DOHH2 (cell line): ENCODE results near the gene NFKB1.

Source experiments
- H3F3A ChIP-seq: fragments of 200-600 bp; sonication (generic), shearing (Covaris generic); 2 replicates; pipeline ENCODE4 v1.6.0; 2016; ENCODE audit warnings: antibody characterized with exemption, mild to moderate bottlenecking; ENCODE audit not compliant: control insufficient read depth, insufficient read depth
- H3K27ac ChIP-seq: fragments of 200-600 bp; sonication (generic); 2 replicates; pipeline ENCODE4 v1.5.1; 2014; ENCODE audit warnings: low read depth, mild to moderate bottlenecking, low read length, moderate library complexity
- H3K27me3 ChIP-seq: fragments of 200-600 bp; sonication (generic); 2 replicates; pipeline ENCODE4 v1.6.1; 2014; ENCODE audit warnings: mild to moderate bottlenecking, low read length, mixed read lengths; ENCODE audit not compliant: control insufficient read depth
- H3K36me3 ChIP-seq: fragments of 200-600 bp; sonication (generic); 2 replicates; pipeline ENCODE4 v1.6.1; 2014; ENCODE audit warnings: mild to moderate bottlenecking, low read length, moderate library complexity, mixed read lengths; ENCODE audit not compliant: control insufficient read depth
- H3K4me1 ChIP-seq: fragments of 200-600 bp; sonication (generic); 2 replicates; pipeline ENCODE4 v1.6.1; 2014; ENCODE audit warnings: mild to moderate bottlenecking, low read length, mixed read lengths; ENCODE audit not compliant: control insufficient read depth
- H3K4me2 ChIP-seq: fragments of 200-600 bp; sonication (generic); 2 replicates; pipeline ENCODE4 v1.6.0; 2014; ENCODE audit warnings: mild to moderate bottlenecking, low read length, moderate library complexity
- H3K4me3 ChIP-seq: fragments of 200-600 bp; sonication (generic); 2 replicates; pipeline ENCODE4 v1.5.1; 2014; ENCODE audit warnings: mild to moderate bottlenecking, low read length, mixed read lengths
- H3K79me2 ChIP-seq: fragments of 200-600 bp; sonication (generic); 2 replicates; pipeline ENCODE4 v1.6.1; 2014; ENCODE audit warnings: mild to moderate bottlenecking, low read length, mixed read lengths; ENCODE audit not compliant: control insufficient read depth
- H3K9me2 ChIP-seq: fragments of 200-600 bp; sonication (generic); replicated peaks from 2 replicates; pipeline ENCODE4 v1.6.1; 2014; ENCODE audit warnings: mild to moderate bottlenecking, low read length, mixed read lengths; ENCODE audit not compliant: control insufficient read depth
- H3K9me3 ChIP-seq: fragments of 200-600 bp; sonication (generic); 2 replicates; pipeline ENCODE4 v1.6.1; 2014; ENCODE audit warnings: antibody characterized with exemption, low read length, mixed read lengths; ENCODE audit not compliant: control insufficient read depth, insufficient read depth
- H4K20me1 ChIP-seq: fragments of 200-600 bp; sonication (generic); 2 replicates; pipeline ENCODE4 v1.6.0; 2014; ENCODE audit warnings: low read depth, mild to moderate bottlenecking, antibody characterized with exemption, low read length, moderate library complexity; ENCODE audit not compliant: control insufficient read depth, insufficient read depth
- EZH2phosphoT487 ChIP-seq: fragments of 200-600 bp; sonication (generic); IDR thresholded peaks from 2 replicates; pipeline ENCODE4 v1.6.1; 2017; ENCODE audit warnings: borderline replicate concordance, mild to moderate bottlenecking, antibody characterized with exemption, low read length, moderate library complexity, mixed read lengths
- TF ChIP-seq, protein P1 (sequence below): fragments of 200-600 bp; sonication (generic); IDR thresholded peaks from one replicate; pipeline ENCODE4 v1.5.1; 2014; ENCODE audit warnings: antibody characterized with exemption, mild to moderate bottlenecking, low read depth, low read length; ENCODE audit not compliant: poor library complexity, severe bottlenecking

The NFKB1 gene

GRCh38 chr4:102586002-102586643 lies 85.0 kb downstream of the NFKB1 start:
- H3K27me3 ChIP-seq: no peaks in the 10 kb centered on the region
- TF ChIP-seq, protein P1, sequence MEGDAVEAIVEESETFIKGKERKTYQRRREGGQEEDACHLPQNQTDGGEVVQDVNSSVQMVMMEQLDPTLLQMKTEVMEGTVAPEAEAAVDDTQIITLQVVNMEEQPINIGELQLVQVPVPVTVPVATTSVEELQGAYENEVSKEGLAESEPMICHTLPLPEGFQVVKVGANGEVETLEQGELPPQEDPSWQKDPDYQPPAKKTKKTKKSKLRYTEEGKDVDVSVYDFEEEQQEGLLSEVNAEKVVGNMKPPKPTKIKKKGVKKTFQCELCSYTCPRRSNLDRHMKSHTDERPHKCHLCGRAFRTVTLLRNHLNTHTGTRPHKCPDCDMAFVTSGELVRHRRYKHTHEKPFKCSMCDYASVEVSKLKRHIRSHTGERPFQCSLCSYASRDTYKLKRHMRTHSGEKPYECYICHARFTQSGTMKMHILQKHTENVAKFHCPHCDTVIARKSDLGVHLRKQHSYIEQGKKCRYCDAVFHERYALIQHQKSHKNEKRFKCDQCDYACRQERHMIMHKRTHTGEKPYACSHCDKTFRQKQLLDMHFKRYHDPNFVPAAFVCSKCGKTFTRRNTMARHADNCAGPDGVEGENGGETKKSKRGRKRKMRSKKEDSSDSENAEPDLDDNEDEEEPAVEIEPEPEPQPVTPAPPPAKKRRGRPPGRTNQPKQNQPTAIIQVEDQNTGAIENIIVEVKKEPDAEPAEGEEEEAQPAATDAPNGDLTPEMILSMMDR: no peak
- TF ChIP-seq EZH2phosphoT487: no peak
- H3K9me3 ChIP-seq: no peaks in the 10 kb centered on the region
- no peak overlapping the region for H3K4me3 ChIP-seq
- H3K4me2 ChIP-seq: no peak overlapping the region
- no peaks in the 10 kb centered on the region for H4K20me1 ChIP-seq
- no peaks in the 10 kb centered on the region for H3K4me1 ChIP-seq
- no peaks in the 10 kb centered on the region for H3F3A ChIP-seq
- H3K36me3 ChIP-seq: peaks cover 90% of the 10 kb centered on the region
- no peak overlapping the region for H3K27ac ChIP-seq
- no peaks in the 10 kb centered on the region for H3K79me2 ChIP-seq
- H3K9me2 ChIP-seq: no peaks in the 10 kb centered on the region

GRCh38 chr4:102586644-102587021 lies 85.5 kb downstream of the NFKB1 start:
- Histone ChIP-seq H3K36me3 (peaks cover 85% of the 10 kb centered on the region), H3K9me3 (no peaks in the 10 kb centered on the region), H3K4me1 (no peaks in the 10 kb centered on the region), H4K20me1 (no peaks in the 10 kb centered on the region), H3K4me3 (no peak overlapping the region), H3K27me3 (no peaks in the 10 kb centered on the region), H3F3A (no peaks in the 10 kb centered on the region), H3K4me2 (no peak overlapping the region), H3K79me2 (no peaks in the 10 kb centered on the region), H3K9me2 (no peaks in the 10 kb centered on the region), H3K27ac (no peak overlapping the region)
- TF ChIP-seq EZH2phosphoT487: no peak
- TF ChIP-seq, protein P1: no peak

- Histone ChIP-seq H3K79me2 (no peaks in the 10 kb centered on the region), H3K9me2 (no peaks in the 10 kb centered on the region), H3F3A (no peaks in the 10 kb centered on the region), H3K4me1 (no peaks in the 10 kb centered on the region), H3K9me3 (no peaks in the 10 kb centered on the region), H3K27ac (no peak overlapping the region), H4K20me1 (no peaks in the 10 kb centered on the region), H3K4me3 (no peak overlapping the region), H3K4me2 (no peak overlapping the region), H3K27me3 (no peaks in the 10 kb centered on the region), H3K36me3 (peaks cover 75% of the 10 kb centered on the region)
- TF ChIP-seq, protein P1: no peak
These were observed 88.6 kb downstream of the NFKB1 start for GRCh38 chr4:102589743-102590142.
